Loucy (cell line): ENCODE results near the gene NUP214.

ENCODE experiments used
- H2AFZ ChIP-seq: fragments of 200-600 bp; sonication (generic); 2 replicates; pipeline ENCODE4 v1.6.0; 2016; ENCODE audit warnings: antibody characterized with exemption, mild to moderate bottlenecking, low read length, moderate library complexity
- H3F3A ChIP-seq: fragments of 200-600 bp; 2 replicates; pipeline ENCODE4 v1.6.0; 2016; ENCODE audit warnings: antibody characterized with exemption, low read depth, mild to moderate bottlenecking
- H3K27me3 ChIP-seq: fragments of 200-600 bp; sonication (generic); 2 replicates; pipeline ENCODE4 v1.6.1; 2014; ENCODE audit warnings: low read length, mild to moderate bottlenecking; ENCODE audit not compliant: insufficient read depth, poor library complexity, severe bottlenecking
- H3K36me3 ChIP-seq: fragments of 200-600 bp; sonication (generic); 2 replicates; pipeline ENCODE4 v1.6.1; 2016; ENCODE audit warnings: low read length; ENCODE audit not compliant: insufficient read depth
- H3K4me1 ChIP-seq: fragments of 200-600 bp; sonication (generic); 2 replicates; pipeline ENCODE4 v1.5.1; 2014; ENCODE audit warnings: low read length, mild to moderate bottlenecking; ENCODE audit not compliant: insufficient read depth, poor library complexity, severe bottlenecking
- H3K4me2 ChIP-seq: fragments of 200-600 bp; sonication (generic); 2 replicates; pipeline ENCODE4 v1.6.0; 2014; ENCODE audit warnings: antibody characterized with exemption, low read length, low read depth, mild to moderate bottlenecking; ENCODE audit not compliant: poor library complexity, severe bottlenecking
- H3K4me3 ChIP-seq: fragments of 200-600 bp; sonication (generic); 2 replicates; pipeline ENCODE4 v1.5.1; 2014; ENCODE audit warnings: low read length, mild to moderate bottlenecking, mixed read lengths; ENCODE audit not compliant: poor library complexity, severe bottlenecking
- H3K79me2 ChIP-seq: fragments of 200-600 bp; sonication (generic); 2 replicates; pipeline ENCODE4 v1.6.1; 2014; ENCODE audit warnings: low read length; ENCODE audit not compliant: insufficient read depth
- H3K9ac ChIP-seq: fragments of 200-600 bp; sonication (generic); 2 replicates; pipeline ENCODE4 v1.6.0; 2014; ENCODE audit warnings: mild to moderate bottlenecking, low read depth, low read length, moderate library complexity; ENCODE audit not compliant: poor library complexity, severe bottlenecking
- H3K9me2 ChIP-seq: fragments of 200-600 bp; sonication (generic); replicated peaks from 2 replicates; pipeline ENCODE4 v1.6.1; 2016; ENCODE audit warnings: low read depth, low read length, mixed read lengths
- H3K9me3 ChIP-seq: fragments of 200-600 bp; sonication (generic); 2 replicates; pipeline ENCODE4 v1.6.1; 2014; ENCODE audit warnings: mild to moderate bottlenecking, antibody characterized with exemption, low read length, low read depth; ENCODE audit not compliant: insufficient read depth
- H4K20me1 ChIP-seq: fragments of 200-600 bp; sonication (generic); 2 replicates; pipeline ENCODE4 v1.6.0; 2014; ENCODE audit warnings: antibody characterized with exemption, low read length, mild to moderate bottlenecking; ENCODE audit not compliant: insufficient read depth, poor library complexity, severe bottlenecking
- EZH2phosphoT487 ChIP-seq: fragments of 200-600 bp; IDR thresholded peaks from 2 replicates; pipeline ENCODE4 v1.6.1; 2018; ENCODE audit warnings: antibody characterized with exemption, mild to moderate bottlenecking, moderate library complexity, borderline replicate concordance
- TF ChIP-seq, protein P1 (sequence below): fragments of 200-600 bp; sonication (generic); conservative IDR thresholded peaks from 2 replicates; pipeline ENCODE4 v1.5.1; 2014; ENCODE audit warnings: mild to moderate bottlenecking, antibody characterized with exemption, low read length

NUP214 gene

GRCh38 chr9:131111854-131112311 lies 13.5 kb upstream of the NUP214 start:
- Histone ChIP-seq H3K27me3 (no peaks in the 10 kb centered on the region), H3K4me2 (no peak overlapping the region), H3K4me3 (no peak overlapping the region), H4K20me1 (no peaks in the 10 kb centered on the region), H3K36me3 (no peaks in the 10 kb centered on the region), H2AFZ (no peak overlapping the region), H3K79me2 (no peaks in the 10 kb centered on the region), H3K9ac (no peak overlapping the region), H3K9me2 (no peaks in the 10 kb centered on the region), H3K4me1 (peaks cover 4% of the 10 kb centered on the region), H3K9me3 (no peaks in the 10 kb centered on the region), H3F3A (no peaks in the 10 kb centered on the region)
- TF ChIP-seq, protein P1, sequence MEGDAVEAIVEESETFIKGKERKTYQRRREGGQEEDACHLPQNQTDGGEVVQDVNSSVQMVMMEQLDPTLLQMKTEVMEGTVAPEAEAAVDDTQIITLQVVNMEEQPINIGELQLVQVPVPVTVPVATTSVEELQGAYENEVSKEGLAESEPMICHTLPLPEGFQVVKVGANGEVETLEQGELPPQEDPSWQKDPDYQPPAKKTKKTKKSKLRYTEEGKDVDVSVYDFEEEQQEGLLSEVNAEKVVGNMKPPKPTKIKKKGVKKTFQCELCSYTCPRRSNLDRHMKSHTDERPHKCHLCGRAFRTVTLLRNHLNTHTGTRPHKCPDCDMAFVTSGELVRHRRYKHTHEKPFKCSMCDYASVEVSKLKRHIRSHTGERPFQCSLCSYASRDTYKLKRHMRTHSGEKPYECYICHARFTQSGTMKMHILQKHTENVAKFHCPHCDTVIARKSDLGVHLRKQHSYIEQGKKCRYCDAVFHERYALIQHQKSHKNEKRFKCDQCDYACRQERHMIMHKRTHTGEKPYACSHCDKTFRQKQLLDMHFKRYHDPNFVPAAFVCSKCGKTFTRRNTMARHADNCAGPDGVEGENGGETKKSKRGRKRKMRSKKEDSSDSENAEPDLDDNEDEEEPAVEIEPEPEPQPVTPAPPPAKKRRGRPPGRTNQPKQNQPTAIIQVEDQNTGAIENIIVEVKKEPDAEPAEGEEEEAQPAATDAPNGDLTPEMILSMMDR = no peak
- TF ChIP-seq EZH2phosphoT487 = no peak

GRCh38 chr9:131112374-131113154 lies 12.8 kb upstream of the NUP214 start:
- Histone ChIP-seq H3K9ac (no peak overlapping the region), H3K4me3 (no peak overlapping the region)

GRCh38 chr9:131113655-131114054 lies 11.7 kb upstream of the NUP214 start:
- Histone ChIP-seq H3K36me3 (no peaks in the 10 kb centered on the region), H3K4me2 (no peak overlapping the region), H3K9ac (no peak overlapping the region), H4K20me1 (no peaks in the 10 kb centered on the region), H3K27me3 (no peaks in the 10 kb centered on the region), H3K4me1 (peaks cover 4% of the 10 kb centered on the region), H2AFZ (no peak overlapping the region), H3K79me2 (no peaks in the 10 kb centered on the region), H3F3A (no peaks in the 10 kb centered on the region), H3K9me2 (no peaks in the 10 kb centered on the region), H3K9me3 (no peaks in the 10 kb centered on the region), H3K4me3 (no peak overlapping the region)
- no peak for TF ChIP-seq EZH2phosphoT487
- TF ChIP-seq, protein P1 = no peak

More at GRCh38 chr9:131112374-131113154, 12.8 kb upstream of the NUP214 start:
- Histone ChIP-seq H4K20me1 (no peaks in the 10 kb centered on the region), H3K36me3 (no peaks in the 10 kb centered on the region), H3F3A (no peaks in the 10 kb centered on the region), H3K9me2 (no peaks in the 10 kb centered on the region), H3K4me1 (peaks cover 4% of the 10 kb centered on the region), H2AFZ (no peak overlapping the region), H3K9me3 (no peaks in the 10 kb centered on the region), H3K4me2 (no peak overlapping the region), H3K79me2 (no peaks in the 10 kb centered on the region), H3K27me3 (no peaks in the 10 kb centered on the region)
- no peak for TF ChIP-seq EZH2phosphoT487
- TF ChIP-seq, protein P1 = no peak
